ENCODE results near the gene COLQ. TPM values are rescaled to one million over a fixed set of nuclear protein-coding genes. Genes with fewer than 3 reads are reported as not detected.
"Not testable (repeated sequence)": the region's sequence is repeated elsewhere in the genome, so short reads cannot be mapped to it uniquely, and the experiment has no call there.

COLQ gene
- total RNA-seq, 1 donor from 2014 or later, result 3.6 TPM

DNA sequence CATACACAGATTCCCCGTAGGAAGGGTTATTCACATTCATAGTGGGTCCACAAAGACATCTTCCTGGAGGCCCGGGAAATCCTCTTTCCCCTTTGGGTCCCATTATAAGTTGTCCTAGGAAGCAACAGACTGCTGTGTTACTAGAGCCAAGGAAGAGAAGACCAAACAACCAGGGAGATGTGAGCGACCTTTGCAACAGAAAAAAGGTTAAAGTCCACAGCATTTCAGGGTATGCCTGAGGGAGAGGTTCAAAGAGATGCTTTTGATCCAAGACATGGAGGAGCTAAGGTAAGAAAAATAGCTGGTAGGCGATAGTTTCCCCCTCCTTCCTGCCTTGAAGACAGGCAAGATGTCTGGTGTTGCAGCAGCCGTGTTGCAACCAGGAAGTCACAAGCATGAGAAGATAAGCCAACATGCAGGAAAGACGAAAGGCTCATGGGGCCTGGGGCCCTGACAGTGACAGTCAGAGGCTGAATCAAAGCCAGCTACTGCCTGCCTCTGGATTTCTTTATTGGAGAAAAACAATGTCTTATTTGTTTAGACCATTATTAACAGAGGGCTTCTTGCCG lies 63.2 kb downstream of the COLQ start:
- intact Hi-C loops (cut with micrococcal nuclease), result no loop called here

DNA sequence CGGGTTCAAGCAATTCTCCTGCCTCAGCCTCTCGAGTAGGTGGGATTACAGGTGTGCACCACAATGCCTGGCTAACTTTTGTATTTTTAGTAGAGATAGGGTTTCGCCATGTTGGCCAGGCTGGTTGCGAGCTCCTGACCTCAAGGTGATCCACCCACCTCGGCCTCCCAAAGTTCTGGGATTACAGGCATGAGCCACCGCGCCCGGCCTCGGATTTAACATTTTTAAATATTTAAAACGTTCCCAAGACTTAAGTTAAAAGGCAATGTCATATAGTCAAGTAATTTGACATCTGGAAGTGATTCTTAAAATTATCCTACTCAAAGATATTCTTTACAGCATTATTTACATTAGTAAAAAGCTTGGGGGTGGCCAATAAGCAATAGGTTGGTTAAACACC lies 64.6 kb downstream of the COLQ start:
- intact Hi-C loops (cut with micrococcal nuclease), result not testable (repeated sequence)

DNA sequence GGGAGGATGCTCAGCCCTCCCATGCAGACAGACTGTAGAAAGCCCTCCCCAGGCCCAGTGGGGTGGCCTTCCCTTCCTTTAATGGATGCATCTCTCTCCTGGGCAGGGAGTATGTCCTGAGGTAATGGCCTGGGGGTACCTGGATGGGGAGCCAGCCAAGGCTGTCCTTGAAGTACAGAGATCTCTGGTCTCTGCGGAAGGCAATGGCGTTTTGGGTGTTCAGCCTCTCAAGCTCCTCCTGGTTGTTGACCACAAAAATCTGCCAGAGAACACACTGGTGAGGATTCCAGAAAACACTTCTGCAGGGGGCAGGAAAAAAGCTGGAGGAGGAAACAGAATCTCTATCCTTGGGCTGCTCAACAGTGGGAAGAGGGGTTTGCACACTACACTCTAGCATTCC lies 65.2 kb downstream of the COLQ start:
- intact Hi-C loops (cut with micrococcal nuclease), result no loop called here

DNA sequence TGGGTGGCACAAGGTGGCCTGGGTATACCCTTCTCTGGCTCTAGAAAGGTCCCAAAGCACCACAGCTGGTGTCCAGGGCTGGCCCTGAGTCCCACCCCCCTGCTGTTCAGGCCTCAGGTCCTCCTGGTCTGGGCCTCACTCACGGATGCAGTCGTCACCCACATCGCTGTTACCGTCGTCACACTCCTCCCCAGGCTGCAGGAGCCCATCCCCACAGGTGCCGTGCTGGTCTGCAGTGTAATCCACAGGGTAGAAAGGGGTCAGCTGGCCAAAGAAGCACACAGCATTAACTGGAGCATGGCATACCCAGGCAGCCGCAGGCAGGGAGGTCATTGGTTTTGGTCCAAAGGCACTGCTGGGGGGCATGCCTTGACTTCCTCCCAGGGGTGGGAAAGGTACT lies 65.8 kb downstream of the COLQ start:
- intact Hi-C loops (cut with micrococcal nuclease), result no loop called here

DNA sequence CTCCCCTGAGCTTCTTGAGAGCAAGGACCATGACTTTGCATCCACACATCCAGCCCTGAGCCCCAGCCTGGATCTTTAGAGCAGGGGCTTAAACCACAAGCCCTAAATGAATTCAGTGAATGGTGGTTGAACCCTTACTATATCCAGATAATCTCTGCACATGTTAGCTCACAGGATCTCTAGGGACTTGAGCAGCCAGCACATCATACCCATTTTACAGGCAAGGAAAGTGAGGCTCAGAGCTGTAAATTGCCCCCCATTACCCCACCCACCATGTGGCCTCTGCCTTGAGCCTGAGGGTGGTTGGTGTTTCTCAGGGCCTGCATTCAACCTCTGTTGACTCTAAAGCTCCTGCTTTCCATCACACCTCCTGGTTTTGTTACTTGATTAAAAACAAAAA lies 66.5 kb downstream of the COLQ start:
- intact Hi-C loops (cut with micrococcal nuclease), result no loop called here

DNA sequence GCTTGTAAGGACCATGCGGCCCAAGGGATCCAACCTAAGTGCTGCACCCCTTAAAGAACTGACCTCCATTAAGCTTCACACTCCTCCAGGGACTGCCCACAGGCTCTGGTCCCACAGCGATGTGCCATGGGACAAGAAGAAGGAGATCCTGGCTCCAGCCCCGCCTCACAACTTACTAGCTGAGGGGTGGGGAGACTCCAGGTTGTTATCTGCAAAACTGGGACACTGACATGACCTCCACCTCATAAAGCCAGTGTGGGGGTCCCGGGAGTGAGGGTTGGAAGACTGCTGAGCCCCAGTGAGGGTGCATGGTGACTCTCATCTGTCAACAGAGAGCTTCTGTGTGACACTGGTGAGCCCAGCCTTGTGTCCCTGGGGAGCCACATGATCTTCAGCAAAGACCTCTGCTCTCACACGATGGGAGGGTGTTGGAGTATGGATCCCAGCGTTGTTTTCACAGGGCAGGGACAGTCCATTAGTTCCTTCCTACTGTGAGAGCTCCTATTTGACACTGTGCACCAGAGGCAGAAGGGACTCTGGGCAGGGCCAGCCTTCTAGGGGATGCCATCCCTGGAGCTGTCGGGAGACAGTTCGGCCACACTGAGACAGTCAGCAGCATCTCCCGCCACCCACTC lies 67.4 kb downstream of the COLQ start:
- intact Hi-C loops (cut with micrococcal nuclease), result no loop called here

DNA sequence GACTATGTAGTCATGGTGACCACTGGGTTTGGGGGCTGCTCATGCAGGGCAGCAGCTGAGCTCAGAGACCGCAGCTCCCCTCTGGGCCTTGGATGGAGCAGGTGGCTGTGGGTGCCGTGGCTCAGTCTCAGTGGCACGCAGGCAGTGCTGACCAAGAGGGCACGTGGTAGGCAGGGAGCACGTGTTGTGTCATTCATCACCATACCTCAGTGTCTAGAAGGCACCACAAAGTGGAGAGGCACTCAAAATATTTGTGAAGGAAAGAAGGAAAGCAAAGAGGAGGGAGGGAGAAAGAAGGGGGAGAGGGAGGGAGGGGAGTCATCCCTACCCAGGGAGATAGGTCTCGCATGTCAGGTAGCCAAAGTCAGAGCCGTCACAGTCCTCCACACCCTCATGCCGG lies 68.0 kb downstream of the COLQ start:
- intact Hi-C loops (cut with micrococcal nuclease), result no loop called here

DNA sequence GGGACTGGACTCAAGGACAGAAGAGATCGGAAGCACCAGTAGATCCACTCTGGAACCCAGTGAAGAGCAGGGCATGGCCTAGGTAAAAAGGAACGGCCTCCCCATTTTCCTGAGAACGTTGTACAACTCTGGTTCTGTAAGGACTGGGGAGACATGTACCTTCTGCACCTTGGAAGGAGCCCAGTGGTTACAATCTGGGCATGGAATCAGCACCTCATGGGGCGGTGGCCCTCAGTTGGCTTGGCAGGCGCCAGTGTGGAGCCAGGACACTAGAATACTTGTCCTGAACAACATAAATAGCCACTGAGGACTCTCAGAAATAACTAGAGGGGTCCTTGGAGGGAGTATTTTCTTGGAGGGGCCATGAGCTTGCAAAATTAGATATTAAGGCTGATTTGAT lies 68.5 kb downstream of the COLQ start:
- intact Hi-C loops (cut with micrococcal nuclease), result no loop called here

DNA sequence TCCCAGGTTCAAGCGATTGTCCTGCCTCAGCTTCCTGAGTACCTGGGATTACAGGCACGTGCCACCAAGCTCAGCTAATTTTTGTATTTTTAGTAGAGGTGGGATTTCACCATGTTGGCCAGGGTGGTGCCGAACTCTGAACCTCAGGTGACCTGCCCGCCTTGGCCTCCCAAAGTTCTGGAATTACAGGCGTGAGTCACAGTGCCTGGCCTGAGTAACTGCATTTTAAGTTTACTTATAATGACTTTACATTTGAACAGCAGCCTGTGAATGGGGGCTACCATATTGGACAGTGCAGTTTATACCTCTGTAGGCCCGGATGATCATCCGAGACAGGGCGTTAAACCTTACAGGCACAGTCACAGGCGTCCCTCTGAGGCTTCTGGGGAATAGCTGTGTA lies 69.3 kb downstream of the COLQ start:
- intact Hi-C loops (cut with micrococcal nuclease), result no loop called here

DNA sequence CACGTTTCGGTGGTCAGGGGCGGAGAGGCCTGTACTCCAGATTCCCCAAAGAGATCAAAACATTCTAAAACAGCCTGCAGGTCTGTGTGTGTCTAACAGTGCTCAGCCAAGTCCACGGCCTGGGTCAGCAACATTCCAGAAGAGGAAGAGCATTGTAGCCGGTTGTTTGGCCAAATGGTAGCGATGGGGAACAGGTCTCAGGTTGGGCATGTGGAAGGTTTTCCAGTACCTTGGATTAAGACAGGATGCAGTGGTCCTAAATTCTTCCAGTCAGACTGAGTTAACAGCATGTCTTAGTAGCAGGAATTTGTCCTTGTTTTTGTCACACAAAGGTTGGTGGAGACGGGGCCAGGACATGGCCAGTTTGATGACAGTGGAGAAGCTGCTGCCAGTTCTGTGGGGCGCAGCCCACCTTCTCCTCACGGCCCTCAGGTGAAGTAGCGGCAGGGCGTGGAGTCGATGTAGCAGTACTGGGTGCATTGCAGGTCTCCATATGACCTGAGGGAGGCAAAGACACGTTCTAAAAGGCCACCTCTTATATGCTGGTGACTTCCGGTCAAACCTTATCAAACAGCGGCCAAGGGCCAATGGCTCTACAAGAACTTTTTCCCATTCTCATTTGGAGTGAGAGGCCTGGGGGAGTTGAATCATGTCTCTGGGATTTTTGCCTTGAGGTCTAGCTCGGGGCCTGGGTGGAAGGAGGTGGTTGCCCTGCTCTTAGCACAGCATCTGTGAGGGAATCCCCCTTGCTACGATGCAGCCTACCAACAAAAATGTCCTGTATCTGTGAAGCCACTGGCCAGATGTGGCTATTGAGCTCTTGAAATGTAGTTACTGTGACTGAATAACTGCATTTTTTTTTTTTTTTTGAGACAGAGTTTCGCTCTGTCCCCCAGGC lies 70.0 kb downstream of the COLQ start:
- intact Hi-C loops (cut with micrococcal nuclease), result no loop called here

DNA sequence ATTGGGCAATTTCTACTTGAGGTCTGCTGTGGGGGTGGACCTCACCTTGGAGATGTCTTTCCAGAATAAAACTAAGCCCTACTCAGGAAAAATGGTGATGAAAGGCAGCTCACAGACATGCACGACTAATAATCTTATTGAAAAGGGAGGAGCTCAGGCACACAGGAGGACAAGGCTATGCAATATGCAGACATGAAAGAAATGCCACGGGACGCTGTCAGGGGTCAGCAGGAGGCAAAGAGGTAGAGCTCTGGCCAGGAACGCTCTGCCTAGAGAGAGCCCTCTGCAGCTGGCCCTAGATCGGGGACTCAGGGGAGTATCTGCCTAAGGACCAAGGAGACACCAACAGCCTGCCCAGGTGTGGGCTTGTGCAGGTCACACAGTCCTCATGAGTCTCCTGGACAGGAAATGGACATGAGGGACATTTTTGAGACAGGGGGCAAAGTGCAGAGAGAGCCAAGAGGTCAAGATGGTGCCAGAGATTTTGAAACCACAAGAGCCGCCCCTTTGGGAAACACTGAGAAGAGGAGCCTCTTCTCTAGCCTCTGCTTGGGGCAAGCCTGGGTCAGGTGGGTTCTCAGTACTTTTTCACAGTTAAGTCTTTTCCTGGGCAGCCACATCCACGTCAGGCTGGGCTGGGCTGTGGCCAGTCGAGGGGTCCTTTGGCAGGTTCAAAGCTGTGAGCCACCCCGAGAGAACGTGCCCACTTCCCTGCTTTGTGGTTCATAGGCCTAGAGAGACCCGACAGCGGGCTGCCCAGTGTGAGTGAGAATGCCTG lies 70.9 kb downstream of the COLQ start:
- intact Hi-C loops (cut with micrococcal nuclease), result no loop called here

DNA sequence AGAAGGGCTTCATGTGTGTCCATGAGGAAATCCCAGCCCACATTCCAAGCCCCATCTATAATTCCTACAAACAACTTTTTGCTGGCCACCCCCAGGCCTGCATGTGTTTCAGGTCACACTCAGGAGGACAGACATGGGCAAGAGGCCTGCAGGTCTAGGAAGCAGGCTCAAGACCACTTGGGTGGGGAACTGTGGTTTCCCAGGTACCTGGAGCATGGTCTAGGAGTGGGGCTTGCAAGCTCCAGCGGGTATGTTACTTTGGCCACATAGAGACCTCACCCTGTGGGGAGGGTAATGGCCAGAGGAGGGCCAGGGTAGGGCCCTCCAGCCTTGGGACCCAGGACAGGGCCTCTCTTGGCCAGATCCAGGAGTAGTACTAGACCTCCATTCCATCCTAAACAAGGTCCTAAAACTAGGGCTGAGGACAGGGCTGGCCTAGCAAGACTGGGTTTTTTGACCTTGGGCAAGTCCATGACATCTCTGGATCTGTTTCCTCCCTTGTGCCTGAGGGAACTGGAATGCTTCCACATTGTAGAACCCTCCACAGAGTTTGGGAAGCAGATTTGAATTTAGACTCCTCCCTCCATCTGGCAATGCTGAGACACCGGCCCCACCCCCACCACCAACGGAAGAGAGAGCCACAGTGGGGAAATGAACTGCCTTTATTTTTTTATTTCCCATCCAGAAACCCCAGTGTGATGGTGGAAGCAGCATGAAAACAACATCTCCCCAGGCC lies 71.8 kb downstream of the COLQ start:
- intact Hi-C loops (cut with micrococcal nuclease), result no loop called here

DNA sequence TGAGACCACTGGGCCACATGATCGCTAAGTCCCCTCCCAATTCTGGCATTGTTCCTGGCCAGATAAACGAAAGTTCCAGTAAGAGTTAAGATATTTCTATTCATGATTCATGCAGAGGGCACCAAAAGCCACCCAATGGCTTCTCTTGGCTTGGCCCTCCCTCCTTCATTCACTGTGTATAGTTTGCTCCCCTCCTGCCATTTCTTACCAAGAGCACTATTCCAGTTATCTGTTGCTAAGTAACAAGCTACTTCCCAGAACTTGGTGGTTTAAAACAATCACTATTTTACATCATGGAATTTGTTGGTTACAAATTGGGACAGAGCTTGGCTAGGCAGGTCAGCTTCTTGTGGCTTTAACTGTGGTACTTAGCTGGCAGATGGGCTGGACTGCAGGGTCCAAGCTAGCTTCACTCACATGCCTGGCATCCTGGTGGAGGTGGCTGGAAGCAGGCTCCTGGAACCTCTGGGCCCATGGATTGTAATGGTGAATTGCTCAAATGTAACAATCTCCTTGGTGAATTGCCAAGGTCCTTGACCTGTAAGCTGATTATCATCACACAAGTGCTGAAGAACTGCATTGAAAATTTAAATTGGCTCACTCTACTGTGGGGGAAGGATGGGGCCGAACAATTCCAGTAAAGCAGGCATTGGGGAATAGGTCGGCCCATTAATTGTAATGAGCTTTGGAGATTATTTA lies 77.5 kb downstream of the COLQ start:
- intact Hi-C loops (cut with micrococcal nuclease), result no loop called here

DNA sequence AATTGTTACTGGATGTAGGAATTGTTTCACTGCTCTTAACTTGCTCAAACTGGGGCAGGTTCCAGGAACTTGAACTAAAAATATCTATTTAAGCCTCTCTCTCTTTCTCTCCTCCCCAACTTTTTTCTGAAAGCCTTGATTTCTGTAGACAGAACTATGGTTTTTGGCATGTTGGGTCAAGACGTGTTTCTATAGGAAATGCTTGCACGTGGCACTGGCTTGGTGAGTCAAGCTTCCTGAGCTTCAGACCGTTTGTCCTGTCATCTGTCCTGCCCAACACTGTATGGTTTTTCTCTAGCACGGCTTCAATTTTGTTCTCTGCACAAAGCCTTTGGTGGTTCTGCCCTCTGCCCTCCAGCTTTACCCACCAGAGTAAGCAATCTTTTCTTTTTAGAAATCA lies 80.6 kb downstream of the COLQ start:
- intact Hi-C loops (cut with micrococcal nuclease), result no loop called here

DNA sequence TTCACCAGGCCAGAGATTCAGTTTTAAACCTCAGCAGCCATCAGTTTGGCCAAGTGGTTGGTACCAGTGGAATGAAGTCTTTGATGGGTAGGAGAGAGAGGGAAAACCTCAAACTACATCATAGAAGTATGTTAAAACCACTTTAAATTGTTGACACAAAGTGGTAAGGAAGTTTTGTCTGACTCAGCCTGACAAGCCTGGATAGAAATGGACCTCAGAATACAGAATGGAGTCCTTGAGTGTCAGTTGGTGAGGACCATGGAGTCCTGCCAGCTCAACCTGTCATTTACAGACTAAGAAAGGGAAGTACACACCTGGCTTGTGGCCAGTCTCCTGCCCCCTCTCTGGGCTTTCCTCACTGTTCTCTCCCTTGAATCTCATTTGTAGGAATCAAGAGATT lies 82.0 kb downstream of the COLQ start:
- intact Hi-C loops (cut with micrococcal nuclease), result no loop called here

DNA sequence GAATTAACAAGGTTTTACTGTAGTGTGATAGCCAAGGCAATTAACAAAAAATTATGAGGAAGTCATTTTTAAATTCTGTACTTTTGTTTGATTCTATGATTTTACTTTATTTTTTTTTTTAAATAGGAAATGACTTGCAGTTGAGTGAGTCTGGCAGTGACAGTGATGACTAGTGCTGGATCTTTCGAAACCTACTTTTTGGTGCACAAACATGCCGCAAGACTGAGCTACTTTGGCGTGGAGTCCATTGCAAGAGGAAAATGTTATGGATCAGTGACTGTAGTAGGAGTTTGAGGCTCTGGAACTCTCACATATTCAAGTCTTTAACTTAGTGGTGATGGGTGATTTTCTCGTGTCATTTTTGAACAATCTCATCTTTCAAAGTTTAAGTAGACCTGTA lies 82.5 kb downstream of the COLQ start:
- intact Hi-C loops (cut with micrococcal nuclease), result no loop called here

DNA sequence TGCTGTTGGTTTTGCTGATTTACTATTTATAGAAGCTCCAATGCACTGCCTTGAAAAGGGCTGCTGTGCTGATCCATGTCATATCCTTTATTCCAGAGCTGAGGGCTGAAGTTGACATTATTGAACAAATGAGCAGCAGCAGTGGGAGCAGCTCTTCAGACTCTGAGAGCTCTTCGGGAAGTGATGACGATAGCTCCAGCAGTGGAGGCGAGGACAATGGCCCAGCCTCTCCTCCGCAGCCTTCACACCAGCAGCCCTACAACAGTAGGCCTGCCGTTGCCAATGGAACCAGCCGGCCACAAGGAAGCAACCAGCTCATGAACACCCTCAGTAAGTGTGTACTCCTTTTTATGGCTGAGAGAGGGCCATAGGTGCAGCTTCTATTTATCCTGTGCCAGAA lies 85.3 kb downstream of the COLQ start:
- intact Hi-C loops (cut with micrococcal nuclease), result no loop called here

DNA sequence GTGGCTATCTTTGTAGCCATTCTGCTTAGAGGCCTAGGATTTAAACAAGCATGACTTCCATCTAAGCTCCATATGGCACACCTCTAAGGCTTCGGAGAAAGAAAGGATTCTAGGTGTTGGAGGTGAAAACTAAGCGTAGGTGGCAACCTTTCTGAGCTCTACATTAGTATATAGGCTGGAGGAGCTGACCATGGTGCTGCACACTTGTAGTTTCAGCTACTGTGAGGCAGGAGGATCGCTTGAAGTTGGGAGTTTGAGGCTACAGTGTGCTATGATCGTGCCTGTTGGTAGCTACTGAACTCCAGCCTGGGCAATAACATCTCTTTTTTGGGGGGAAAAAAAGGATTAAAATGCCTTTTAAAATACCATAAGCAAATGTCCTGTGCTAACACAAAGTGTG lies 86.8 kb downstream of the COLQ start:
- intact Hi-C loops (cut with micrococcal nuclease), result no loop called here

DNA sequence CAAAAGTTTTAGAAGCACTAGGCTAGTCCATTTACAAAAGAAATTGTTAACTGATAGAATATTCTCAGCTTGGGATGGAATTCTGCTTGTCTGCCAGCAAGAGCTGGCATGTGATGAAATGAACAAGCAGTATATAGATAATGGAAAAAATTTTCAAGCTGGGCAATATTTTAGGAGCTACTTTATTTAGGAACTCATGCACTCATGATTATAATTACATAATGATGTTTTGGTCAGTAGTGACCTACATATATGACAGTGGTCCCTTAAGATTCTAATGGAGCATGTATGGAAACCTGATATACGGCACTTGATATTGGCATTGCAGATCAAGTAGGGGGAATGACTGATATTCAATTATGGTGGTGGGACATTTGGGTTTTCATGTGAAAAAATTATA lies 88.0 kb downstream of the COLQ start:
- intact Hi-C loops (cut with micrococcal nuclease), result no loop called here

DNA sequence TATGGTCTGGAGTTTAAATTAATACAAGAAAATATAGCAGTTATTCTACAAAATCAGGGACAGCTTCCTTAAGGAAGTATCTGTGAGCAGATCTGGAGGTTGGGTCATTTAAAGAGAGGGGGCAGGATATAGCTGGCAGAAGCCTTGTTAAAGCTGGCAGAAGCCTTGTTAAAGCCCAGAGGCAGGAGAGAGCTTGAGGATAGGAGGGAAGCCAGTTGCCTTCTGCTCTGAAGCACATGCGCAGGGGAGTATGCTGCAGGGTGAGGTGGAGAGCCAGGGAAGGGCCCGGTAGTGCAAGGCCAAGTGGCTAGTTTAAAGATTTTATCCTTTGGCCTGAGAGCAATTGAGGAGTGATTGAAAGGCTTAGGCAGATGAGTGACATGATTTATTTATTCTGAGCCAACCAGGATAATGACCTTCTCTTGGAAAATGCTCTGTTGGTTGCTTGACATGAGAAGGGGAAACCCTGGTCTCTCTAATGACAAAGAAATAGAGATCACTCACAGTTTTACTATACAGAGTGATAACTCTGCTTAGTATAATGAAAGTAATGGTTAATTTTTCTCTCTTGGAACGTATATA lies 90.2 kb downstream of the COLQ start:
- intact Hi-C loops (cut with micrococcal nuclease), result no loop called here

Data from T-helper 1 cell treated with Interleukin-12 subunit alpha and Interleukin-12 subunit beta and Interleukin-4 antibody, amounts not matched to agents 30 ng/mL and 1 ng/mL, for 36 hours (primary cell).